T-helper 2 cell (primary cell): ENCODE measurements around the gene MUC2.
A peak's percentile ranks its signal among the peaks of the same experiment; 100 is the strongest.

Source experiments
- DNase-seq, 5 experiments: peaks; one replicate each; pipeline versions ENCODE4 v3.0.0 to v3.0.0-alpha.2; 2012 to 2022

Gene MUC2

DNA sequence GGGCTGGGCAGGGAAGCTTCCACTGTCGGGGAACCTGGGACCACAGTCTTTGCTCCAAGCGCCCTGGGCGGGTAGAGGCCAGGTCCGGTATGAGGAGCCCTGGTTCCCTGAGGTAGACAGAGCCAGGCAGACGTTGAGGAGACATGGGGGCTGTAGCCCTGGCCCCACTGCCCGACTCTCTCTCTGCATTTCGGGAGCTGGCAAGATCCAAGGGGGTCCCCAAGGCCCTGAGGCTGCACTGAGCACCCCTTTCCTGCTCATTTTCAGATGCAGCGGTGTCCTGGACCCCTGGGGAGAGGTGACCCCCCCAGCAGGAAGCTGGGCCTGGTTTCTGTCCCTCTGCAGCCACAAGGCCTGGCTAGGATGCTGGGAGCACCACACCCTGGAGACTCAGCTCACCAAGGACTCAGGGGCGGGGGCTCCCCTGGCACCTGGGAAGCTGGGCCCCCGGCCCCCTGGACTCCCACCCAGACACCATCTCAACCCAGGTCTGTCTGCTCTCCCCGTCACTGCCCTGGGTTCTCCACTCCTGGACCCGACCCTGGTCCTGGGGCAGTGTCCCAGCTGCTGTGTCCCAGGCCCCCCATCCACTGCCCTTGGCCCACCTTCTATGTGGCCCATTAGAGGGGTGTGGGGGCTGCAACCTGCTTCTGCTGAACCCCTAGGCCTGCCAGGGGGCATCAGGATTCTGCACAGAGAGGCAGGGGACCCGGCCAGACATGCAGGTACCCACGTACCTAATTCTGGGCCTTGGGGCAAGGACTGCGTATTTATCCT is 23.1 kb upstream of the MUC2 start:
- DNase-seq = peak in 1 of 5 experiments; percentile 6

DNA sequence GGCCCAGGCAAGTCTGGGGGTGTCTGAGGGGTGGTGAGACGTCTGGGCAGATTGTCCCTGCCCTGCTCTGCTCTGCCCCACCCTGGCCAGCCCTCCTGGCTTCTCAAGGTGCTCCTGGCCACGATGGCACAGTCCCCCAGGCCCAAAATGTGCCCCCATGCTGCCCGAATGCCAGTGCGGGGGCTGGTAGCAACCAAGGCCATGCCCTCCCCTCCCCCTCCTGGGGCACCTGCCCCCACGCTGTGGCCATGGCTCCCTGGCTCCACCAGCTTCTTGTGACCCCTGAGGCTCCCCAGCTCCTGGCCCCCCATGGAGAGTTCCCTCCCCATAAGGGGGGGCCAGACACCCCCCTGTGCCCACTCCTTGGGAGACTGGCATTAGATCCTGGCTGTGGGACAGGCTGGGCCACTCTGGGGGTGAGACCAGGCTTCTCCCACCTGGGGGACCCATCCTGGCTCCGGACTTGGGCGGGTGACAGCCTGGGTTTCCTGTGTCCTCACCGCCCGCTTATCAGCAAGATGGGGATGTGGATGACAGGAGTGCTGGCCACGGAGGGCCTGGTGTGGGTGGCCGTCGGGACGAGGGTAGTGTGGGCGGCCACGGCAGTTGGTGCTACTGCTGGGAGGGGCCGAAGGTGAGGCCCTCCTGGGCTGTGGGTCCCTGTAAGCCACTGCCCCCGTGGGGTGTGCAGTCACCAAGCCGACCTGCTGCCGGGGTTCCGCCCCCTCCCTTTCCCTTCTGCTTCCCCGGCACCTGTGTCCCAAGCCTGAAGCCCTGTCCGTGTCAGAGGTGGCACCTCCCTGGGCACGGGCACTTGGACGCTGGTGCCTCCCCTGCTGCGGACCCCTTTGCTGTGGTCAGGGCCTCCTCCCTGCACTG is 22.3 kb upstream of the MUC2 start:
- DNase-seq = peak in 1 of 5 experiments; percentile 6

DNA sequence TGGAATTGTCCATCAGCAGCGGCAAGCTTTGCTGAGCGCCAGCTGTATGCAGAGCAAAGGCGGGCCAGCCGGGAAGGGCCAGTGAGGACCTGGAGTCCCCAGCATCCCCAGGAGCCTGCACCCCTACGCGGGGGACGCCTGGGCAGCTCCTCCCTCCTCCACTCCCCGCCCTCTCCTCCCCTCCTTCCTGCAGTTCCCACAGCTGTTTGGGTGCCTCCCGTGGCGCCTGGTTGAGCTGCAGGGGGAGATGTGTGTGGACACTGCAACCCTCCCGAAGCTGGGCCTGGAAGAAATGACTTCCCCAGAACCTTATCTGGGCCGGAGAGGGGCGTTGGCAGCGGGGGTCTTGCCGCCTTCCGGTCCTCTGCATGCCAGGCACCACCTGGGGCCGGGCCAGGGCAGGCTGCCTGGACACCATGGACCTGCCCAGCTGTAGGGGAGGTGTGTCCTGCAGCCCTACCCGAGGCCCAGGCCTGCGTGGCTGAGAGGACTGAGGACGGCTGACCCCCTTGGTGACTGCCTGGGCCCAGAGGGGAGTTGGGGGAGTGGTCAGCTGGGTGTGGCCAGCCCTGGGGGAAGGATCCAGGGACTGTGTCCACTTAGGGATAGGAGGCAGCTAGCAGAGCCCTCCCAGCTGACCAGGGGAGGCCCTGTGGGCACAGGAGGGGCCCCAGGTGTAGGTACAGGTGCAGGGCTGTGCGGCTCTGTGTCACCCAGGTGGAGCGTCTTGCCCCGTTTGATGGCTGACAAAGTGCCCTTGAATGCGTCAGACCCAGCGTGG is 21.4 kb upstream of the MUC2 start:
- DNase-seq = peak in 1 of 5 experiments; percentile 4

DNA sequence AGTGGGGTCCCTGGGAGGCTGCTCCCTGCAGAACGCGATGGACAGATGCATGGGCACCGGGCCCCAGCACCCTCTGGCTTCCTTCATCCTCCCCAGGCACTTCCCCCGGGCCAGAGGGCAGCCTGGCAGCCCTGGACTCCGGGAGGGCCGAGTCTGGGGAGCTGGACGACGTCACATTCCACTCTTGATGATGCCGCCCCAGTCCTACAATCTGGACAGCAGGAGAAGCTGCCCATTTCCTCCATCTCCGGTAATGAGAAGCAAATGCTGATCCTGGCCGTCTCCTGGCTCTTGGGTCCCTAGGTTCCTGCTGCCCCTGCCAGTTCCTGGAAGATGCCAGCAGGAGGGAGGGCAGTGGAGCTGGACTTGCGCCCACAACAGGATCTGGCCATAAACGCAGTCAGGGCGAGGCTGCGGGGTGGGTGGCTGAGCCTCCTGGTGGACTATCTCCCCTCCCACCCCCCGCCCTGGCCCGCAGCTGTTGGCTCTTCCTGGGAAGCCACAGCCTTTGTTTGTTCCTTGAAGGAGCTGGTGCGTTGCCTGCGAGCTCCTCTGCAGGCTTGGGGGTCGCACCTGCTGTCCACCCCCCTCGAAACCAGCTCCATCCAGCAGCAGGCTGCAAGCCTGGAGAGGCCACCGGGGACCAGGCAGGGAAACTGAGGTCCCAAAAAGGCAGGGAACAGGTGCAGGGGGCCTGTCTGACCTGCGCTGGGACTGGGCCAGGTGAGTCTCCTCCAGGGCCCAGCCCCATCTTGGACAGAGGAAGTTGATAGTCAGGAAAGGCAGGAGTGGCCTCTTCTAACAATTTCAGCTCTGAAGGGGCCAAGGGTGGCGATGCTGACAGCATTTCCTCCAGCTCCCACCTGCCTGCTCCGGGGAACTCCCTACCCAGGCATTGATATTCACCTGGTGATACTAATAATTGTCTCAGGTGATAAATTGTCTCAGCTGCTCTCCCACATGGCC is 20.2 kb upstream of the MUC2 start:
- DNase-seq = peak in 1 of 5 experiments; percentile 4

DNA sequence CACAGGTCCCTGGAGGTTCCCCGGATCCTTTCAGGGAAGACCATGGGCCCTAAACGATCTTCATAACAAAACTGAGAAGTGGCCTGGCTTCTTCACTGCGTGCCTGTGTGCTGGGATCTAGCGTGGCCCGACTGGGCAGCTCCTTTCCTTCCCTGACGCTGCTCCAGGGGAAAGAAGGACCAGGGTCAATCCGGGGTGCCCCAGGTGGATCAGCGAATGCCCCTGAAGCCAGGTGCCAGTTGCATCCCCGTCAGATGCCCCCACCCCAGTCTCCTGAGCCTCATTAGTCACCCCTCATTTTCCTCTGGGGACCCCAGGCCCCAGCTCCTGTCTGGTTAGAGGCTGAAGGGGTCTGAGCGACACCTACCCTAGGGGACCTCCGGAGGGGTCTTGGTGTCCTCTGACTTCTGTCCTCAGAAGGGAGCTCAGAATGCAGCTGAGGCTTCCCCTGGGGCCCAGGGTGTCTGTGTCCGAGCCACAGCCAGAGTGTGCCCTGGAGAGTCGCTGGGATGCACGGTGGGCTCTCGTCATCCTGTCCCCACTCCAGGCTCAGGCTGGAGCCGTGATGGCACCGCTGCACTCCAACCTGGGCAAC is 19.5 kb upstream of the MUC2 start:
- peak in 1 of 5 experiments; percentile 2 for DNase-seq

DNA sequence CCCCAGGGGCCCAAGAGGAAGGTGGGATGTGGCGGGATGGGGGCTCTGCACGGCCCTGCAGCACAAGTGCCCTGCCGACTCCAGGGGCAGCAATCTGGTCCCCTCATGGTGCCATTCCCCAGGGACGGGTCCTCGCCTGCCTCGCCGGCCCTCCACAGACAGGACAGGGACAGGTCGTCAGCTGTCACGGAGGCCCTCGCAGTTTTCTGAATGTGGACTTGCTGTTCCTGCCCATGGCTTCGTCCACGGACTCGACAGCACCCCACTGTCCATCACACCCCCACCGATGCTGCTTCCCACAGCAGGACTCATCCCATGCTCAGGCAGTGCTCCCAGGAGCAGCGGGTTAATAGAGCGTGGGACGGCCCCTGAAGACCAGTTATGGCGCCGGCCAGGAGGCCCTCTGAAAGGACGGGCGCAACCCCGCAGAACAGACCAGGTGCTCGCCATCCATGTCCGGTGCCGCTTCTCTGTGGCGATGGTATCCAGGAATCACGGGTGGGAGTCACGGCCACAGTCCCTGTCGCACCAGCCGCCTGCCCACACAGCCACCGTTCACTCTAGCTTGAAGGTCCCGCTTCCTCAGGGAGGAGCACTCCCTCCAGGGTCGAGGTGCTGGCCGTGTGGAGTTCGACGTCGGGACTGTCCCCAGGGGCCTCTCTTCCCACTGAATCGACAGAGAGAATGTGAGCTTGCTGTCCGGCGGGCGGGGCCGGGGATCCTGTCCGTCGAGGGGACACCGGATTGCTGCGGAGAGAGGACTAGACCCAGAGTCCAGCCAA is 18.5 kb upstream of the MUC2 start:
- DNase-seq = peak in 1 of 5 experiments; percentile 1

DNA sequence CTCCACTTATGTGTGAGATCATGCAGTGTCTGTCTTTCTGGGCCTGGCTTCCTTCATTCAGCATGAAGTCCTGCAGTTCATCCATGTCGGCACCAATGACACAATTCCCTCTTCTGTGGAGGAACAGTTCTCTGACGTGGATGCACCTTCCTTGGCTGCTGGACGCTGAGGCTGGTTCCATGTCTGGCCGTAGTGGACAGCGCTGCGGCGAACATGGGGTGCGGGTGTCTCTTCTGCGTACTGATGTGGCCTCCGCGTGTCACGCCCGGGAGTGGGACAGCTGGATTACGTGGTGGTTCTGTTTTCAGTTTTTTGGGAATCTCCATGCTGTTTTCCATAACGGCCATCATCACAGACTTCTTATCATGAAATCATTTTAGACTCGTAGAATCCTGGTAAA is 16.9 kb upstream of the MUC2 start:
- no peak for DNase-seq

DNA sequence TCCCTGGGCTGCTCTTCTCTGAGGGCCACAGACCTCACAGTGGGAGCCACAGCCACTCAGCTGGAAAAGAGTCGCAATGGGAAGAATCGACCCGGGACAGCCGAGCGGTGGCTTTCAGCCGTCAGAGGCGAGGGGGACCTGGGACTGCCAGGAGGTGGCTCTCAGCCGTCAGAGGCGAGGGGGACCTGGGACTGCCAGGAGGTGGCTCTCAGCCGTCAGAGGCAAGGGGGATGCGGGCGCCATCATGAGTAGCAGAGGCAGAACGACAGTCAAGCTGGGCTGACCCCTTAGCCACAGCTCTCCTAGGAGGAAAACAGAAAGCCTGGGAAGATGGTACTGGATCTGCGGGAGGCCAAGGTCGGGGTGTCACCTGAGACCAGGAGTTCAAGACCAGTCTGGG is 14.9 kb upstream of the MUC2 start:
- DNase-seq = no peak

DNA sequence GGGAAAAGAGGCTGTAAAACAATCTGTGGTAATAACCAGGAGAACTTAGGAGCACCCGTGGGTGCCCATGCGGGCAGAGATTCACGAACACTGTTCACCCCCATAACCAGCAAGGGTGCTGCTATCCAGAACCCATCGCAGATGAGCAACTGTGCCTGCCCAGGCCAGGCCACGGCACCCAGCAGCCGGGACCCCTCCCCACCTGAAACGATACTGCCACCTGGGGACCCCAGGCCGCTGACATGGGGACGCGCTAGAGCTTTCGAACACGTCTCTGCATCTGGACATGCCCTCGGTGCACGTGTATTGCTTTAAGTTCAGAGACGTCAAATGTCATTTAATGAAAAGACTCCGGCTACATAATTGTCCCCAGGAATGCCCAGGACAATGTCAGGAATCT is 14.3 kb upstream of the MUC2 start:
- no peak for DNase-seq

DNA sequence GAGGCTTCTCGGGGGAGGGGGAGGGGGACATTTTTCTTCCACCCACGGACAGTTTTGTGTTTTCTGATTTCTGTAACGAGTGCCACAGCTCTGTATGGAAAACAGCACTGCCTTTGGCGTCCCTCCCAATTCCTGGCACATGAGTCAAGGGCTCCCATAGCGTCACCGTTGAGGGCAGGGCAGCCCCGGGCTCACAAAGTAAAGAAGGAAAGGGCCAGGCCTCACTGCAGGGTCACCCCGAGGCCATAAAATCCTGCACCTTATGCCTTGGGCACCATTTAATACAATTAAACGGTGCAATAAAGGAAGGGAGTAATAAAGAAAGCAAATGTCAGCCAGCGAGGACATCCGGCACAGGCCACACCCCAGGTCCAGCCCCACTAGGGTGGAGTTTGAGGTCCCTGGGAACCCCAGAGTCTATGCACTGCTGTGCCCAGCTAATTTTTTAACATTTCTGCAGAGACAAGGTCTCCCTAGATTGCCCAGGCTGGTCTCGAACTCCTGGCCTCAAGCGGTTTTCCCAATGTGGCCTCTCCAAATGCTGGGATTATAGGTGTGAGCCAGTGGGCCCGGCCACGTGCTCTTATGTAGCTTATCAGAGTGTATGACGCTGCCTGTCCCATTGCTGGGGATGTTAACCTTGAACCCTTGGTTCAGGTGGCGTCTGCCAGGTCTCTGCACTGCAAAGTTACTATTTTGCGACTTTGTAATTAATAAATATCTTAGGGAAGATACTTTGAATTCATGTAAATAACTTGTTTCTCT is 13.6 kb upstream of the MUC2 start:
- no peak for DNase-seq

DNA sequence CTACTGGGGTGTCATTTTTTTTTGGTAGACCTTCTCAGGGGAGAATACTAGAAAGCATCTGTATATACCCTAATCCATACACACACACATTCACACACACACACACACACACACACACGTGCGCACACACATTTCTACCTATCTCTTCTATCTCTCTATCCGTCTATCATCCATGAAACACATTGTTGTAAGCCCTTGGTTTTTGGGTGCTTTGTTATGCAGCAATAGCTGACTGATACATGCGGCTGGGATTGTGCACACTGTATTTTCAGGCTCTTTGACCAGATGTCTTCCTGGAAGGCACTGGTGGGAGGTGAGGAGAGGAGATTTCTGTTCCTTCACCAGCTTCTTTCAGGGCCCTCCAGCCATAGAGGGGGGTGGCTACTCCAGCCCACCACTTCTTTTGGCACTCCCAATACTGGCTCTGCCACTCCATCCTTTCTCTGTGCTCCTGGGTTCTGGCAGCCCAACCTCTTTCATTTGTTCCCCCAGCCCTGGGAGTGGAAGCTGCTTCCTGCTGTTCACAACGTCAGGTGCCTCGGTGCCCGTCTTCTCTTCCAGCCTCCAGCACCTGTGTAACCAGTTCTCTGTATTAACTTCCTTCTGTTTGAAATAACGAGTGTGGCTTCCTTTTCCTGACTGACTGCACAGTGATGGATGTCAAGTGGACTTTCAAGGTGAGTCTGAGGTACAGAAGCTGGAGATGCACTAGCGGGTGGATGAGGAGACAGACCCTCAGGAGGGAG is 12.4 kb upstream of the MUC2 start:
- no peak for DNase-seq

DNA sequence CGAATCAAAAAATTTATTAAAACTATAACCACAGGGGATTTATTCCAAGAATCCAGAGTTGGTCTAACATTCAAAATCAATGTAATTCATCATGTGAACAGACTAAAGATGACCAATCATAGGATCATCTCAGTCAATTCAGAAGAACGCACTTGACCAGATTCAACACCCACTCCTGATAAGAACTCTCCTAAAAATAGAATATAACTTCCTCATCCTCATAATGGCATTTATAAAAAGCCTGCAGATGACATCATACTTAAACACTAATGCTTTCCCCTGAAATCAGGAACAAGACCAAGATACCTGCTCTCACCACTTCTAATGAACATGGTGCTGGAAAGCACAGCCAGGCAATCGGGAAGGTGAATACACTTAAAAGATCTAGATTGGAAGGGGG is 10.5 kb upstream of the MUC2 start:
- DNase-seq = no peak

DNA sequence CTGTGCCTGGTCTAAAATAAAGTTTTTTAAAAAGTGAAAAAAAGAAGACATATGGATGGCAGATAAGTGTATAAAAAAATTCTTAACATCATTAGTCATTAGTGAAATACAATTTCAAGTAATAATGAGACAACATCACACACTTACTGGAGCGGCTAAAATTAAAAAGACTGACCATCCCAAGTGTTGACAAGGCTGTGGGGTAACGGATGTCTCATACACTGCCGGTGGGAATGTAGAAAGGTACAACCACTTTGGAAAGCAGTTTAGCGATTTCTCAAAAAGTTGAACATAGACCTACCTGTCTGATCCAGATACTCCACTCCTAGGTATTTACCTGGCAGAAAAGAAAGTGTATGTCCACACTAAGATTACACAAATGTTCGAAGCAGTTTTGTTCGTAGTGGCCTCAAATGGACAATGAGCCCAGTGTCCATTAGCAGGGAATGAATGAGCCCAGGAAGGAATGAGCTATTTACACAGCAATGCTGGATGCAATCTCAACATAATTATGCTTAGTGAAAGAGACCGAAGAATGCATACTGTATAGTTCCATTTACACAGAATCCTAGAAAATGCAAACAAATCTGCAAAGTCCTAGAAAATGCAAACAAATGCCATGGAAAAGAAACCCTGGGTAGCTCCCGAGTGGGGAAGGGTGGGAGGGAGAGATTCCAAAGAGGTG is 6.7 kb upstream of the MUC2 start:
- DNase-seq = no peak

DNA sequence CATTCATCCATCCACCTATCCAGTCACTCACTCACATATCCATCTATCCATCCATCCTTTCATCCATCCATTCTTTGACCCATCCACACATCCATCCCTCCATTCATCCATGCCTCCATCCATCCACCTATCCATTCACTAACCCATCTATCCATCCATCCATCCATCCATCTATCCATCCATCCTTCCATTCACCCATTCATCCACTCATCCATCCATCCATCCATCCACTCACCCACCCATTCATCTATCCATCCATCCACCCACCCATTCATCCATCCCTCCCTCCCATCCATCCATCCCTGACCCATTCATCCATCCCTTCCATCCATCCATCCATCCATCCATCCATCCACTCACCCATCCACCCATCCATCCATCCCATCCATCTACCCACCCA is 4.9 kb upstream of the MUC2 start:
- DNase-seq = no peak

DNA sequence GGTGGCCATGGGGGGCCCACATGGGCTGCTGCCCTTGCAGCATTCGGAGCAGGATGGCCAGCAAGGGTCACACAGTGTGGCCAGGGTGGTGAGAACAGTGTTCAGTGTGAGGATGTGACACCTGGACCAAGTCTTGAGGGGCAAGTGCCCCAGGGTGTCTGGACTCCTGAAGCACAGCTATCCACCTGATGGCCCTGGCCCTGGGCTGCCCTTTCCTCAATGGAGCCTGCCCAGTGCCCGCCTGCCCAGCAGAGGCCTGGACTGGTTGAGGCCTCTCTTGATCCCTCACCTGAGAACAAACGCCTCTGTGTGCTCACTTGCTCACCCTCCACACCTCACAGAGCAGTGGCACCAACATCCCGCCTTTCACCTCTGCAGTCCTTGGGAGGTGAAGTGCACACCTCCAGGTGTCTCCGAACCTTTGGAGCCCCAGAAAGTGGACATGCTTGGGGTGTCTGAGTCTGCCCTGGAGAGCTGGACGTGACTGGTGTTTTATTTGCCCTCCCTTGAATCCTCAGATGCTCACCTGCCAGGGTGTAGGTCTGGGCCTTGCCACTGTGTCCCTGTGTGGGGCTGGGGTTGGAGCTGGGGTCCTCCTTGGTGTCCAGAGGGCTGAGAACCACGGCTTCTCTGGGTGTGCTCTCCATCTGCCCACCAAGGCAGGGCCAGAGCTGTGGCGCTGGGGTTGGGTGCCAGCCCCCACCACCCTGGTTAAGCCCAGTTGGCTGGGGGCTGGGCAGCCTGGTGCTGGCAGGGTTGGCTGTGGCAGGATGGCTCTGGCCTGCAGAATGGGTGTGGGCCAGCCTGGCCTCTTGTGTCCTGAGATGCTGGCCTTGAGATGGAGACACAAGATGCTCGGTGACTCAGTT is 3.8 kb upstream of the MUC2 start:
- no peak for DNase-seq

DNA sequence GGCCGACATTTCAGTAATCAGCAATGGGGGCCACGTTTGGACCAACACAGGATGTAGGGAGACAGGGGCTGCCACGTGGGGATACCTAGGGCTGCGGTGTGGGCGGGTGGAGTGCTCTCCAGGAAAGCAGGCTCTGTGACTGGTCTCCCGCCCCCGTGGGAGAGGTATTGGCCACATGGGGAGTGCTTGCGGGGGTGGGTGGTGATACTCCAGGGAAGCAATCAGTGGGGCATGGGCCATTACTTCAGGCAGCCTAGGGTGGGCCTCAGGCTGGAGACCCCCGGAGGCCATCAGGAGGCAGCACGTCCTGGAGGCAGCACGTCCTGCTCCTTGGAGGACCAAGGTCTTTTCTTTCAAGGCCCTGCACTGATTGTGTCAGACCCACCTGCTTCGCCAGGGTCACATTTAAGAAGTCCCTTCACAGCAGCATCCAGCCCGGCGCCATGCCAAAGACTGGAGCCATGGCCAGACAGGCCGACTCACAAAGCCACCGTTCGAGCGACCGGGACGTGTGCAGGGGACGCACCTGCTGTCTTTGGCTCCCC is 3.0 kb upstream of the MUC2 start:
- DNase-seq = peak in 1 of 5 experiments; percentile 1
